CD14-positive monocyte (primary cell): Measurements from ENCODE around the gene VPS39. TPM values are rescaled to one million over a fixed set of nuclear protein-coding genes. Genes with fewer than 3 reads are reported as not detected.

ENCODE experiments used
- DNase-seq, 3 donors: peaks; one replicate each; pipeline ENCODE4 v3.0.0-alpha.2; 2011 to 2022
- H2AFZ ChIP-seq: 2 replicates; pipeline ENCODE4 v1.6.0; 2012; ENCODE audit warnings: mild to moderate bottlenecking, low read depth, low read length, inconsistent platforms; ENCODE audit not compliant: insufficient read depth, poor library complexity, severe bottlenecking
- H3K27ac ChIP-seq, 2 donors: 1 replicate in 1 of 2; 2 replicates in 1 of 2; pipeline ENCODE4 v1.5.1; 2012 to 2013; ENCODE audit warnings: low read length in 2 of 2, control low read depth in 1 of 2, inconsistent platforms in 1 of 2, low read depth in 1 of 2, mild to moderate bottlenecking in 1 of 2
- H3K27me3 ChIP-seq, 2 donors: one replicate each; pipeline versions ENCODE4 v1.6.0 to v1.6.1; 2011 to 2013; ENCODE audit warnings: low read length in 2 of 2; ENCODE audit not compliant: control insufficient read depth in 2 of 2, insufficient read depth in 2 of 2
- H3K36me3 ChIP-seq, 2 donors: replicated peaks in 1 of 2; 1 replicate in 1 of 2; 2 replicates in 1 of 2; pipeline versions ENCODE4 v1.5.1 to v1.6.1; 2012 to 2013; ENCODE audit warnings: low read length in 2 of 2, control low read depth in 1 of 2, inconsistent platforms in 1 of 2, mild to moderate bottlenecking in 1 of 2; ENCODE audit not compliant: insufficient read depth in 2 of 2, control insufficient read depth in 1 of 2
- H3K4me1 ChIP-seq, 2 donors: 1 replicate in 1 of 2; 2 replicates in 1 of 2; pipeline versions ENCODE4 v1.5.1 to v1.6.1; 2012 to 2013; ENCODE audit warnings: low read length in 2 of 2, control low read depth in 1 of 2, inconsistent platforms in 1 of 2, mild to moderate bottlenecking in 1 of 2, moderate library complexity in 1 of 2; ENCODE audit not compliant: insufficient read depth in 2 of 2, control insufficient read depth in 1 of 2
- H3K4me2 ChIP-seq: replicated peaks from 2 replicates; pipeline ENCODE3; 2012; ENCODE audit warnings: low read length, moderate library complexity, mild to moderate bottlenecking; ENCODE audit not compliant: poor library complexity, severe bottlenecking; ENCODE audit errors: extremely low read depth
- H3K4me3 ChIP-seq, 3 experiments: fragments of 200-600 bp in 1 of 3; sonication (generic) in 1 of 3; replicated peaks in 1 of 3; 1 replicate in 2 of 3; 2 replicates in 1 of 3; pipeline ENCODE4 v1.5.1; 2011 to 2013; ENCODE audit warnings: low read length in 3 of 3, mild to moderate bottlenecking in 3 of 3, control low read depth in 2 of 3, low read depth in 2 of 3, inconsistent platforms in 1 of 3, moderate library complexity in 1 of 3
- H3K79me2 ChIP-seq: 2 replicates; pipeline ENCODE4 v1.6.0; 2012; ENCODE audit warnings: mild to moderate bottlenecking, control low read depth, inconsistent platforms, low read length, moderate library complexity; ENCODE audit not compliant: insufficient read depth
- H3K9ac ChIP-seq: 2 replicates; pipeline ENCODE4 v1.6.0; 2017; ENCODE audit warnings: low read length, mild to moderate bottlenecking; ENCODE audit not compliant: insufficient read depth, poor library complexity, severe bottlenecking
- H3K9me3 ChIP-seq, 2 donors: replicated peaks in 1 of 2; 1 replicate in 1 of 2; 2 replicates in 1 of 2; pipeline versions ENCODE4 v1.5.1 to v1.6.1; 2012 to 2013; ENCODE audit warnings: low read length in 2 of 2, control low read depth in 1 of 2; ENCODE audit not compliant: control insufficient read depth in 1 of 2, insufficient read depth in 1 of 2
- H4K20me1 ChIP-seq: 2 replicates; pipeline ENCODE4 v1.6.0; 2012; ENCODE audit warnings: mild to moderate bottlenecking, low read length, control low read depth, moderate library complexity; ENCODE audit not compliant: insufficient read depth
- H3K27ac Mint-ChIP-seq, 7 donors: one replicate each; pipeline ENCODE4 v1.8.0; 2020; ENCODE audit warnings: mild to moderate bottlenecking in 7 of 7, mixed read lengths in 7 of 7, moderate library complexity in 6 of 7, inconsistent platforms in 2 of 7
- H3K27me3 Mint-ChIP-seq, 3 donors: one replicate each; pipeline ENCODE4 v1.8.0; 2021 to 2022; ENCODE audit warnings: low read depth in 3 of 3, mild to moderate bottlenecking in 3 of 3, mixed read lengths in 3 of 3, moderate library complexity in 3 of 3, inconsistent platforms in 1 of 3
- H3K36me3 Mint-ChIP-seq, 2 donors: one replicate each; pipeline ENCODE4 v1.8.0; 2020; ENCODE audit warnings: mixed read lengths in 2 of 2, inconsistent platforms in 1 of 2, mild to moderate bottlenecking in 1 of 2
- H3K4me1 Mint-ChIP-seq: one replicate; pipeline ENCODE4 v1.8.0; 2020; ENCODE audit warnings: mild to moderate bottlenecking, mixed read lengths
- H3K4me3 Mint-ChIP-seq, 2 donors: one replicate each; pipeline ENCODE4 v1.8.0; 2020; ENCODE audit warnings: mild to moderate bottlenecking in 2 of 2, mixed read lengths in 2 of 2, moderate library complexity in 1 of 2
- H3K9me3 Mint-ChIP-seq, 7 donors: one replicate each; pipeline ENCODE4 v1.8.0; 2020 to 2022; ENCODE audit warnings: mixed read lengths in 7 of 7, mild to moderate bottlenecking in 6 of 7, moderate library complexity in 6 of 7, inconsistent platforms in 2 of 7
- WGBS: methylation state at CpG from one replicate; pipeline ENCODE4 v1.1.5; 2013; ENCODE audit warnings: missing lambda C conversion rate; ENCODE audit not compliant: insufficient coverage; 5-methylcytosine and 5-hydroxymethylcytosine counted together
- intact Hi-C, 2 donors: fragments of 100-400 bp; cut with micrococcal nuclease; formaldehyde crosslinking; loops; one replicate each; pipeline versions ENCODE4 v1.15.0 to v1.15.1; 2023
- polyA plus RNA-seq, 3 donors: library from polyadenylated mRNA; depleted of rRNA in 1 of 3; unstranded in 2 of 3; stranded (reverse) in 1 of 3; fragments of 300-500 nt in 2 of 3; fragments of >200 nt in 1 of 3; fragmentation: Illumina TruSeq in 2 of 3; gene quantifications; 1 replicate in 2 of 3; 2 replicates in 1 of 3; pipeline ENCODE4 v1.2.3, GENCODE V29; 2012 to 2021
- TF ChIP-seq, protein P1 (sequence below): fragments of 200-600 bp; IDR thresholded peaks from one replicate; pipeline ENCODE4 v1.8.0; 2022; ENCODE audit warnings: antibody characterized with exemption, mild to moderate bottlenecking

Gene VPS39
- polyA plus RNA-seq, 3 donors = 16.8 to 102 (median 25.8) TPM

DNA sequence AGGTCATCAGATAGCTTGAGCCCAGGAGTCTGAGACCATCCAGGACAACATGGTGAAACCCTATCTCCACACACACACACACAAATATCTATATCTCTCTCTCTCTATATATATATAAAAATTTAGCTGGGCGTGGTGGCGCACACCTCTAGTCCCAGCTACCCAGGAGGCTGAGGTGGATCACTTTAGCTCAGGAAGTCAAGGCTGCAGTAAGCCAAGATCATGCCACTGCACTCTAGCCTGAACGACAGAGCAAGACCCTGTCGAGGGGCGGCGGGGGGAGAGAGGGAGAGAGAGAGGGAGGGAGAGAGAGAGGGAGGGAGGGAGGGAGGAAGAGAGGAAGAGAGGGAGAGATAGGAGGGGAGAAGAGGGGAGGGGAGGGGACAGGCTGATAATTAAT is 79.6 kb downstream of the VPS39 start:
- no peak overlapping the region for H3K27ac Mint-ChIP-seq
- 90% methylated on average over 6 of the region's 6 CpGs for WGBS
- H3K4me3 ChIP-seq = no peak overlapping the region

DNA sequence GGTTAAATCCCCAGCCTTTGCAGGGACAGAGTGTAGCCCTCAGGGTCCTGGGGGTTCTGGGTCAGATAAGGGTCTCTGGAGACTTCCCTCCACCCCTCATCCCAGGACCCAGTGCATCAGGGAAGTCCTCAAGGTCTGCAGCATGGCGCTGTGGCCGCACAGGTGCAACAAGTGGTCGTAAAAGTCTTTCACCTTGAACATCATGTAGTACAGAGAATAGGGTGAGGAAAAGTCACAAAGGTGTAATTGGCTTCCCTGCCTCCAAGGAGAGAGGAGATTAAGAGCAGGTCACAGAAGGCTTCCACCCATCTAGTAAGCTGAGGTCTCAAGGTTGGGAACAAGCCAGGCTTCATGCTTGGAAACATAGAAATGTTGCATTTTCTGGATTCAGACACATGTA is 84.6 kb downstream of the VPS39 start:
- WGBS = no CpG with 5 or more reads among the region's 3 CpGs
- H3K27ac Mint-ChIP-seq = no peak overlapping the region
- TF ChIP-seq, protein P1, sequence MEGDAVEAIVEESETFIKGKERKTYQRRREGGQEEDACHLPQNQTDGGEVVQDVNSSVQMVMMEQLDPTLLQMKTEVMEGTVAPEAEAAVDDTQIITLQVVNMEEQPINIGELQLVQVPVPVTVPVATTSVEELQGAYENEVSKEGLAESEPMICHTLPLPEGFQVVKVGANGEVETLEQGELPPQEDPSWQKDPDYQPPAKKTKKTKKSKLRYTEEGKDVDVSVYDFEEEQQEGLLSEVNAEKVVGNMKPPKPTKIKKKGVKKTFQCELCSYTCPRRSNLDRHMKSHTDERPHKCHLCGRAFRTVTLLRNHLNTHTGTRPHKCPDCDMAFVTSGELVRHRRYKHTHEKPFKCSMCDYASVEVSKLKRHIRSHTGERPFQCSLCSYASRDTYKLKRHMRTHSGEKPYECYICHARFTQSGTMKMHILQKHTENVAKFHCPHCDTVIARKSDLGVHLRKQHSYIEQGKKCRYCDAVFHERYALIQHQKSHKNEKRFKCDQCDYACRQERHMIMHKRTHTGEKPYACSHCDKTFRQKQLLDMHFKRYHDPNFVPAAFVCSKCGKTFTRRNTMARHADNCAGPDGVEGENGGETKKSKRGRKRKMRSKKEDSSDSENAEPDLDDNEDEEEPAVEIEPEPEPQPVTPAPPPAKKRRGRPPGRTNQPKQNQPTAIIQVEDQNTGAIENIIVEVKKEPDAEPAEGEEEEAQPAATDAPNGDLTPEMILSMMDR = no peak
- H3K4me1 Mint-ChIP-seq = peaks cover 48% of the 10 kb centered on the region
- H3K27me3 Mint-ChIP-seq = peaks cover 0 to 6% (median 0%) of the 10 kb centered on the region in 3 donors
- no peak overlapping the region for H3K4me2 ChIP-seq
- no peaks in the 10 kb centered on the region for H3K9me3 Mint-ChIP-seq
- H2AFZ ChIP-seq = no peak overlapping the region
- no peaks in the 10 kb centered on the region for H3K9me3 ChIP-seq
- H3K4me1 ChIP-seq = peaks cover 46 to 53% of the 10 kb centered on the region in 2 donors
- no peaks in the 10 kb centered on the region for H3K27me3 ChIP-seq
- H3K27ac ChIP-seq = no peak overlapping the region
- no peaks in the 10 kb centered on the region for H3K79me2 ChIP-seq
- H3K36me3 Mint-ChIP-seq = no peaks in the 10 kb centered on the region
- H3K36me3 ChIP-seq = no peaks in the 10 kb centered on the region
- no peaks in the 10 kb centered on the region for H4K20me1 ChIP-seq
- no peak overlapping the region for H3K4me3 Mint-ChIP-seq
- H3K4me3 ChIP-seq = no peak overlapping the region
- DNase-seq = no peak
- intact Hi-C loops = no loop called here
- no peak overlapping the region for H3K9ac ChIP-seq

More for the DNA sequence above, 79.6 kb downstream of the VPS39 start:
- Histone ChIP-seq H3K79me2 (no peaks in the 10 kb centered on the region), H3K27ac (no peak overlapping the region), H3K9ac (no peak overlapping the region), H3K27me3 (no peaks in the 10 kb centered on the region), H3K9me3 (no peaks in the 10 kb centered on the region), H3K36me3 (no peaks in the 10 kb centered on the region), H3K4me2 (no peak overlapping the region), H4K20me1 (no peaks in the 10 kb centered on the region), H3K4me1 (peaks cover under 1 to 4% of the 10 kb centered on the region in 2 donors), H2AFZ (no peak overlapping the region)
- peaks cover 0 to 5% (median 1%) of the 10 kb centered on the region in 3 donors for H3K27me3 Mint-ChIP-seq
- TF ChIP-seq, protein P1 = no peak
- intact Hi-C loops = no loop called here
- no peak overlapping the region for H3K4me3 Mint-ChIP-seq
- DNase-seq = no peak
- H3K9me3 Mint-ChIP-seq = no peaks in the 10 kb centered on the region
- H3K36me3 Mint-ChIP-seq = no peaks in the 10 kb centered on the region
- H3K4me1 Mint-ChIP-seq = peaks cover 4% of the 10 kb centered on the region
